ENCODE data around the gene BACE1-AS. TPM values are rescaled to one million over a fixed set of nuclear protein-coding genes. Genes with fewer than 3 reads are reported as not detected.

BACE1-AS gene
- total RNA-seq, 4 donors from 2014 or later: 2.5 to 7.6 (median 6.3) TPM

DNA sequence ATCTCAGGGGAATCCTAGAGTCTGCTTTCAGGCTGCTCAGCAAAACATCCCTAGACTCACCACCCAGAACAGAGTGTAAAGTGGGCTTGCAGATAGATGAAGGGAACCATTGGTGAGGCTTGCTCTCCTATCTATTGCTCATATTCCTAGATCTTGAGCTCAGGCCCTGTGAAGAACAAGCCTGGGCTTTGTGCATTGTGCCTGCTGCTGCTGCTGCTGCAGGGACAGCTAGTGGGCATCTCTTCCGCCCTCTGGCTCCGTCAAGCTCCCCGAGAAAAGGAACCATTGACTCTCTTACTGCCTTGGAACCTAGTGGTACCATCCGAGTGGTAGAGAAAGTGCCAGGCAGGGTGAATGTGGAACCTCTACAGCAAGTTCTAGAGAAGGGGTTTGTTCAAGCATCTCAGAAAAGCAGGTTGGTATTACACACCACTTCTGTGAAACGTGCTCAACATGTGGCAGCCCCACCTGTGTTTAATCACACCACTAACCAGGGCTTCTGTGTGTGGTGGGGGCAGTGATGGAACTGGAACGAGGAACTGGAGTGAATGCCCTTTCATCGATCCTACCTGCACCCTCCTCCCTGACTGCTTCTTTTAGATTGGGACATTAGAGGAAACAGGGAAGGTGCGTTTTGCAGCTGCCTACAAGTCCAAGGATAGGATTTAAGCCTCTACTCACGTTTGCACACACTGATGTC, 4.4 kb downstream of the BACE1-AS start:
- H3K4me3 ChIP-seq: no peak overlapping the region
- TF ChIP-seq POLR2A (IDR thresholded peaks at IDR 0.05): no peak
- TF ChIP-seq, protein P1, sequence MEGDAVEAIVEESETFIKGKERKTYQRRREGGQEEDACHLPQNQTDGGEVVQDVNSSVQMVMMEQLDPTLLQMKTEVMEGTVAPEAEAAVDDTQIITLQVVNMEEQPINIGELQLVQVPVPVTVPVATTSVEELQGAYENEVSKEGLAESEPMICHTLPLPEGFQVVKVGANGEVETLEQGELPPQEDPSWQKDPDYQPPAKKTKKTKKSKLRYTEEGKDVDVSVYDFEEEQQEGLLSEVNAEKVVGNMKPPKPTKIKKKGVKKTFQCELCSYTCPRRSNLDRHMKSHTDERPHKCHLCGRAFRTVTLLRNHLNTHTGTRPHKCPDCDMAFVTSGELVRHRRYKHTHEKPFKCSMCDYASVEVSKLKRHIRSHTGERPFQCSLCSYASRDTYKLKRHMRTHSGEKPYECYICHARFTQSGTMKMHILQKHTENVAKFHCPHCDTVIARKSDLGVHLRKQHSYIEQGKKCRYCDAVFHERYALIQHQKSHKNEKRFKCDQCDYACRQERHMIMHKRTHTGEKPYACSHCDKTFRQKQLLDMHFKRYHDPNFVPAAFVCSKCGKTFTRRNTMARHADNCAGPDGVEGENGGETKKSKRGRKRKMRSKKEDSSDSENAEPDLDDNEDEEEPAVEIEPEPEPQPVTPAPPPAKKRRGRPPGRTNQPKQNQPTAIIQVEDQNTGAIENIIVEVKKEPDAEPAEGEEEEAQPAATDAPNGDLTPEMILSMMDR (IDR thresholded peaks at IDR 0.05): no peak
- peaks cover 0 to 13% (median 0%) of the 10 kb centered on the region in 4 donors for H3K4me1 ChIP-seq

DNA sequence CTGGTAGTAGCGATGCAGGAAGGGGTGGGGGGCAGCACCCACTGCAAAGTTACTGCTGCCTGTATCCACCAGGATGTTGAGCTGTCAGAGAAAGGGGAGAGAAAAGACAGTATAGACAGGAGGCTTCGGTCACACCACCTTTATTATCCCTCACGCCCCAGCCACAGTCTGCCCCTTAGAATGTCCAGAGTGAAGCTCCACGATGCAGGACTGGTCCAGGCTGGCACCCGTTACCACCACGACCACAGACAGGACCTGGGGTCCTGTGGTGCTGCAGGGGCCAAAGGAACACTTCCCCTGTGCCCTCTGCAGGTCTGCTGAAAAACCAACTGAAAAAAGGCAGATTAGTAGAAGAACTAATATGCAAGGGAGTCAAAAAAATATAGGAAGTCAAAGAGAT, 5.7 kb downstream of the BACE1-AS start:
- no peaks in the 10 kb centered on the region for H3K27me3 ChIP-seq
- no peaks in the 10 kb centered on the region for H3K9me3 ChIP-seq
- DNase-seq: no peak
- H3K36me3 ChIP-seq: peaks cover 0 to 9% (median 0%) of the 10 kb centered on the region in 3 donors
- TF ChIP-seq POLR2A (IDR thresholded peaks at IDR 0.05): no peak
- TF ChIP-seq, protein P1 (IDR thresholded peaks at IDR 0.05): no peak
- H3K4me1 ChIP-seq: peaks cover 0 to 14% (median 0%) of the 10 kb centered on the region in 4 donors
- no peak overlapping the region for H3K27ac ChIP-seq
- no peak overlapping the region for H3K4me3 ChIP-seq

More for the DNA sequence above, 4.4 kb downstream of the BACE1-AS start:
- Histone ChIP-seq H3K36me3 (peaks cover 0 to 18% (median 0%) of the 10 kb centered on the region in 3 donors), H3K9me3 (no peaks in the 10 kb centered on the region), H3K27ac (no peak overlapping the region), H3K27me3 (no peaks in the 10 kb centered on the region)
- DNase-seq: no peak

DNA sequence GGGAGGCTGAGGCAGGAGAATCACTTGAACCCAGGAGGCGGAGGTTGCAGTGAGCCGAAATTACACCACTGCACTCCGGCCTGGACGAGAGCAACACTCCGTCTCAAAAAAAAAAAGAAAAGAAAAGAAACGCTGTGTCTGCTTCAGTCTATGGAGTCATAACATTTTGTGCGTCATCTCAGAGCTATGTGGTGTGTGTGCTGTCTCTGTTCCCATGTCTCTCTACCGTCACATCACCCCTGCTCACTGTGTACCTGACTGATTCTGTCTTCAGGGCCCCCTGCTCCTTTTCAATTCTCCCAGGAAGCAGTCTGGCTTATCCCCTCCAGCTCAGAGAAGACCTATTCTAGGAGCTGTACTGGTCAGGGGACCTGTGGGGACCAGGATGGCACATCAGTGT, 7.0 kb downstream of the BACE1-AS start:
- TF ChIP-seq, protein P1 (IDR thresholded peaks at IDR 0.05): no peak
- no peak for TF ChIP-seq POLR2A (IDR thresholded peaks at IDR 0.05)
- DNase-seq: peak in 1 of 3 donors; percentile 40
- H3K27ac ChIP-seq: no peak overlapping the region

DNA sequence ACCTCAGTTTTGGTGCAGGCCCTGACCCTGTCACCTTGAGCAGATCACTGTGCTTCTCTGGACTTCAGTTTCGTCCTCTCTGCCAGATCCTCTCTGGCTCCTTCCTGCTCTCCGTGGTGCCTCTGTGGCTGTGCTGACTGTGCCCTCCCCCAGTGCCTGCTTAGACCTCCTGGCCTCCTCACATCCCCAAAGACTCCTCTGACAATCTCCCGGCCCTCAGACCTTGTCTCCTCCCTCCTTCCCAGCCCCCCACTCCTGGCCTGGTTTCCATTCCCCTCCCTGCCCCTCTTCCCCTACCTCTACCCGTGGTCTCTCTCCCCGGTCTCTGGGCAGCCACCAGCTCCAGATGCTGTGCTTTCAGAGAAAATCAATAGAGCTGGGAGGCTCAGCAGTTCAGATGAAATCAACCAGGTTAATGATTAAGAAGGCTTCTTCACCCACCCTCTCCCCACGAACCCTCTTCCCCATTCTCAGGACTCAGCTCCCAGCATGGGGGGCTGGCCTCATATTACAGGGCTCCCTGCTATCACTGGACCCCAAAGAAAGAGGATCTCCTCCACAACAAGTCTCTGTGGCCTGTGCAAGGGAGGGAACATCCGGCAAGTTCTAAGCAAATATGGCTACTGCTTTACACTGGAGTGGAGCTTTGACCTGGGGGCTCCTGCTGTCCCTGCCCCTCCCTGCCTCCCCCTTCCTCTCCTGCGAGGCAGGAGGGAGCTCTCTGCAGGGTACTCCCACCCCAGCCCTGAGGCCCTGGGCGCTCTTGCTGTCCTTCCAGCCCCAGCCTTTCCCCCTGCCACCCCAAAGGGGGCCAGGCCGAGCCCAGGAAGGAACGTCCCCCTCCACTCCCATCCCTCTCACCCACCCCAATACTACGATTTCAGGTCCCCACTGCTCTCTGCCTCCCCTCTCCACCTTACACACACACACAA, 8.5 kb downstream of the BACE1-AS start:
- H3K4me1 ChIP-seq: peaks cover 0 to 14% (median 0%) of the 10 kb centered on the region in 4 donors
- peak overlapping the region in 1 of 4 donors; percentile 25 for H3K27ac ChIP-seq

More for the DNA sequence above, 7.0 kb downstream of the BACE1-AS start:
- no peaks in the 10 kb centered on the region for H3K27me3 ChIP-seq
- no peaks in the 10 kb centered on the region for H3K9me3 ChIP-seq
- H3K36me3 ChIP-seq: peaks cover 0 to 4% (median 0%) of the 10 kb centered on the region in 3 donors
- H3K4me1 ChIP-seq: peaks cover 0 to 14% (median 0%) of the 10 kb centered on the region in 4 donors
- no peak overlapping the region for H3K4me3 ChIP-seq

DNA sequence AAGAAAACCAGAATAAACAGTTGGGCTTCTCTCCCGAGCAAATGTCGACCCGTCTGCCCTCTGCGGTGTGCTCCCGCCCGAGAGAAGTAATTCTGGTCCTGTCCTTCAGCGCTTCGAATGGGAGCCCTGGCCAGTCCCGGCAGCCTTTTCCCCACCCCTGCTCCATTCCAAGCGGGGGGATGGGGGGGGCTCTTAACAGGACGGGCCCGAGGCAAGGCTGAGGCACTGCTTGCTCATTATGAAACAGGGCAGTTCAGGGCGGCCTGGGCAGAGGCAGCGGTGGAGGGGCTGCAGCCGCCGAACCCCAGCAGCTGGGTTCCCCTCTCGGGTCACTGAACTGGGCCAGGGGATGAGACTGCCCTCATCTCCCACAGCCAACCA, 9.1 kb downstream of the BACE1-AS start:
- Histone ChIP-seq H3K27ac (peak overlapping the region in 1 of 4 donors; percentile 25), H3K4me3 (peak overlapping the region in 1 of 4 donors; percentile 19), H3K9me3 (no peaks in the 10 kb centered on the region), H3K4me1 (peaks cover 0 to 14% (median 0%) of the 10 kb centered on the region in 4 donors), H3K36me3 (peaks cover 0 to under 1% (median 0%) of the 10 kb centered on the region in 3 donors), H3K27me3 (no peaks in the 10 kb centered on the region)
- TF ChIP-seq, protein P1 (IDR thresholded peaks at IDR 0.05): no peak
- no peak for TF ChIP-seq POLR2A (IDR thresholded peaks at IDR 0.05)
- no peak for DNase-seq

More for the DNA sequence above, 8.5 kb downstream of the BACE1-AS start:
- DNase-seq: peak in 1 of 3 donors; percentile 38
- TF ChIP-seq, protein P1 (IDR thresholded peaks at IDR 0.05): no peak
- TF ChIP-seq POLR2A (IDR thresholded peaks at IDR 0.05): no peak
- H3K36me3 ChIP-seq: peaks cover 0 to 4% (median 0%) of the 10 kb centered on the region in 3 donors
- peak overlapping the region in 1 of 4 donors; percentile 19 for H3K4me3 ChIP-seq
- no peaks in the 10 kb centered on the region for H3K27me3 ChIP-seq
- no peaks in the 10 kb centered on the region for H3K9me3 ChIP-seq
